H7 (cell line): ENCODE data around the gene MYL5. TPM values are rescaled to one million over a fixed set of nuclear protein-coding genes. Genes with fewer than 3 reads are reported as not detected.
"Not testable (repeated sequence)": the region's sequence is repeated elsewhere in the genome, so short reads cannot be mapped to it uniquely, and the experiment has no call there.

ENCODE experiments used
- DNase-seq: peaks from one replicate; pipeline ENCODE4 v3.0.0; 2012
- H3K27me3 ChIP-seq: 2 replicates; pipeline ENCODE4 v1.6.0; 2011; ENCODE audit warnings: mild to moderate bottlenecking, low read length; ENCODE audit not compliant: control insufficient read depth, insufficient read depth
- H3K36me3 ChIP-seq: replicated peaks from 2 replicates; pipeline ENCODE4 v1.5.1; 2011; ENCODE audit warnings: low read length; ENCODE audit not compliant: control insufficient read depth, insufficient read depth
- H3K4me3 ChIP-seq: 2 replicates; pipeline ENCODE4 v1.5.1; 2011; ENCODE audit warnings: low read depth, mild to moderate bottlenecking, control low read depth, low read length, moderate library complexity; ENCODE audit not compliant: insufficient read depth
- total RNA-seq: library from RNA; depleted of rRNA; stranded (reverse); fragments of >200 nt; shearing (Covaris generic); gene quantifications from 2 replicates; pipeline ENCODE4 v1.2.3, GENCODE V29; 2014

Gene MYL5
- total RNA-seq, 1 experiment from 2014 or later: 12.6 TPM

DNA sequence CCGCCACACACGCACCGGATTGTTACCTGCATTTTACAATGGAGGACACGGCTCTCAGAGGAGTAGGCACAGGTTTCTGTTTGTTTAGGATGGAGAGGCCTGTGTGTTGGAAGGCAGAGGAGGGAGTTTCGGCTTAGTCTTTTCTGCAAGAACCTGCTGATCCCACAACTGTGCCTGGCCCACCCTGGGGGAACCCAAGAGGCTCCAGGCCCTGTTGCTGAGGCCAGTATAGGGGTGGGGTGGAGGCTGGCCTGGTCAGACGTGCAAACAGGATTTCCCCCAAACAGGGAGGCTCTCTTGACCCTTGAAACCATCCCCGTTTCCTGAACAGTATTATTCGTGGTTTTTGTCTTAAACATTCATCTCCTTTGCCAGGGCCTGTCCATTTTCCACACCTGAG, 15.4 kb downstream of the MYL5 start:
- Histone ChIP-seq H3K4me3 (peak overlapping the region; percentile 44; the same call in 1 of the 2 replicates), H3K27me3 (no peaks in the 10 kb centered on the region), H3K36me3 (no peaks in the 10 kb centered on the region)
- no peak for DNase-seq

DNA sequence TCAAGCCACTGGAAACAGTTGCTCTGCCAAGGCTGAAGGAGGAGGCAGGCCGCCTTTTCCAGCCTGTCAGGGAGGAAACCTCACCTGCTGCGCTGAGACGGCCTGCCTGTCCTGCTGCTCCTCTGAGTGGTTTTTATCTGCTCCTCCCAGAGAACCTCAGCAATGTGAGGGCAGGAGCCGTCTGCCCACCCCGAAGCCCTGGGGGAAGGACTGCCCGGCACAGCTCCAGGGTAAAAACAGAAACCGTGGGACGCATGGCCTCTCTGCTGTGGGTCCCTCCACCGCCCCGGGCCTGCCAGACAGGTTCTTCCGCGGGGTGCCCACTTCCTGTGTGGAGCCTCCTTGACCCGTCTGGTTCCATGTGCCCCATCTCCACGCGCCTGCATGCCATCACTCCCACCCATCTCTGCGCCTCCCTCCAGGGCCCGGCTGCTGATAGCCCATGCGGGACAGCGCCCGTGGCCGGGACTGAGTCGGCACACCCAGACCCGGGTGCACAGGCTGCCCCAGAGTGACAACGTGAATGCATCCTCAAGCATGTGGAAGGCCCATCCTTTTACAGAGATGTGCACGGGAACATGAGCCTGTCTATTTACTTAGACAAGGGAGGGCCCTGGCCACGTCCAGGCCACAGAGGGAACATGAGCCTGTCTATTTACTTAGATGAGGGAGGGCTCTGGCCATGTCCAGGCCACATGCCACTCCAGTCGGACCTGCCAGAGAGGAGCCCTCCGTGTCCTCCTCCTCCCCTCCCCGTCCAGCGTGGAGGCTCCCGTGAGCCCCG, 18.6 kb downstream of the MYL5 start:
- peak; percentile 62 for DNase-seq
- Histone ChIP-seq H3K4me3 (no peak overlapping the region), H3K36me3 (no peaks in the 10 kb centered on the region), H3K27me3 (no peaks in the 10 kb centered on the region)

DNA sequence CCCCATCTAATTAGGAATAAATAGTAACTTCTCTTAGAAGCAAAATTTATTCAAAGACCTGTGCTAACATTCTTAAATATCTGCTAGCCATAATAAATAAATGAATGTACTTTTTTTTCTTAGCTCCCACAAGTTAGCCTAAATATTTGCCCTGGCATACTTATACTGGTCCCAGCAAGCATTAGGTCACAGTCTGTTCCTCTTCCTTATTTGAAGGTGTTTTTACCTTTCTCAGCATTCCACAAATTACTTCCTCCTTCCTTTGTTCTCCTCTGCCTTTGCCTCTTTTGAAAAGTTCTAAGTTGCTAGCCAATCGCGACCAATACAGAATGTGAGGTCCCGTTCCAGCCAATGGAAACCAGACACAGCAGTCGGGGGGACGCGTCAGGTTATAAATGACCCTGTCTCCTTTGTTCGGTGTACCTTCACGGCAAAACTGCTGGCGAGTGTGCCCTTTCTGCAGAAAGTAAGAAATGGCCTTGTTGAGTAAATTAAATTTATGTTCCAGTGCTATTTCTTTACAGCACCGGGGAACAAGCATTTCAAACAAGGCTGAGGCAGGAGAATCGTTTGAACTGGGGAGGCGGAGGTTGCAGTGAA, 20.1 kb downstream of the MYL5 start:
- H3K4me3 ChIP-seq, H3K36me3 ChIP-seq, DNase-seq, H3K27me3 ChIP-seq: not testable (repeated sequence)

DNA sequence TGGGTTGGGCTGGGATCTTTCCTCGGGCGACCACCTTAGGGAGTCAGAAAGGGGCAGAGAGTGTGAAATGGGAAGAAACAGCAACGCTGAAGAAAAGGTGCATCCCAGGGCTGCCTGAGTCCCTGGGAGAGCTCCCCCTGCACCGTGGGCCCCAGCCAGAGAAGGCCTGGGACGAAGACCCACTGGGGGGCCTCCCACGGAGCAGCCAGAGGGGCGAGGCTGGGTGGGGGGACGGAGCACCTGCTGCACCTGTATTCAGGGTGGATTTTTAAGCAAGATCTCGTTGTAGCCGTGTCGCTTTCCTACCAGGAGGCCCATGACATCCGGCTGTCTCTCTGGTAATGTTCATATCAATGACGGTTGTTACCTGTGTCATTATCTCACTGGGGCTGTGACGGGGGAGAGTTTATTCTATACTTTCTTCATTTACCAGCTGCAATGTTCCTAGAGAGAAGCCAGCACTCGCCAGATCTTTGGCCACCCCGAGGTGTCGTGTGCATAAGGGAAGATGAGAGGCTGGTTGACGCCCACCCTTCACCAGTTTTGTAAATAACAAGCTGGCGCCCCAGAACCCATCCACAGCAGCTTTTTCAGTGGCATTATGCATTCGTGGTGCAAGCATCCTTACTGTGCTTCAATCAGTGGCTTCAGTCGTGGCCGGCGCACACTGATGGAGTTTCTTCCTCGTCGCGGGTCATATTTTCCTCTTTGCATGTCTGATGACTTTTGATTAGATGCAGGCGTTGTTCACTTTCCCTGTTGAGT, 25.7 kb downstream of the MYL5 start:
- Histone ChIP-seq H3K4me3 (no peak overlapping the region), H3K27me3 (no peaks in the 10 kb centered on the region), H3K36me3 (no peaks in the 10 kb centered on the region)
- DNase-seq: no peak

DNA sequence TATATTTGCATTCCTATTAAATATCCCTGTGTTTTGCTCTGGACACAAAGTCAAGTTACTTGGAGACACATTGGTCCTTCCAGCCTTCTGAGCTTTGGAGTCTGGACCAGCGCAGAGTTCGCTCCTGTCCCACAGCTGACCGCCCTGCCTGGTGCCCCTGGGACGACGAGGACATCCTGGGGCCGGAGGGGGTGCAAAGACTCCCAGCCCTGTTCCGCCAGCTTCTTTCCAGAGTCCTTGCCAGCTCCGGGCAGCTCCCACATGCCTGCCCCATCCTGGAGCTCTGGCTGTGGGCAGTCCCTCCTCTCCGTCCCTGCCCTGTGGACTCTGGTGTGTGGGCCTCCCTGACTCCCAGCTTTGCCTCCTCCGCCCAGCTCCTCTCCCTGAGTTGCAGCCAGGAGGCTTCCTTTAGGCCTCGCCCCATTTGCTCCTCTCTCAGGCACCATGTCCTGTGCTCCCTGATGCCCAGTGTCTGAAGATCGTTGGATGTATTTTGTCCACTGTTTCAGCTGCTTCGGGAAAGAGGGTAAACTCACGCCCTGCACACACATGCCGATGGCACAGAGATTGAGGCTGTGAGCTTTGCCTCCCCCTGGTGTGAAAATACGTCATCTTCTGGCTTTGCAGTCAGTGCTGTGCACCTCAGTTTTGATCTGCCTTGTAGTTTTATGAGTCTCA, 26.4 kb downstream of the MYL5 start:
- no peaks in the 10 kb centered on the region for H3K36me3 ChIP-seq
- no peak for DNase-seq
- no peak overlapping the region for H3K4me3 ChIP-seq
- H3K27me3 ChIP-seq: no peaks in the 10 kb centered on the region

DNA sequence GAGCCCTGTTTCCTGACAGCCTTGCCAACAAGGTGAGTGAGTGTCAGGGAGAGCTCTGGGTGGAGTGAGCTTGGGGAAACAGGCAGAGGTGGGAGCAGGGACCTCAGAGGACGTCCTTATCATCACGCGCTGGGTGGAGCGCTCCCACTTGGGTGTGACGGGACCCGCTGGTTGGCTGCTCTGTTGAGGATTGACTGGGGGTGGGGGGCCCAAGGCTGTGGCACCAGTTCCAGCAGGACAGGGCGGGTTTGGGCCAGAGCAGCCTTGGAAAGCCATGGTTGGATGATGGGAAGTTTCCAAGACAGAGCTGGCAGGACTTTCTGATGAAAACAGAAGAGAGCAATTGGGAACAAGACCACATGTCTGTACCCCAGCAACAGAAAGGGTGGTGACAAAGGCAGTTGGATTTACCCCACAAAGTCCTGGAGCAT, 28.3 kb downstream of the MYL5 start:
- Histone ChIP-seq H3K27me3 (no peaks in the 10 kb centered on the region), H3K36me3 (no peaks in the 10 kb centered on the region), H3K4me3 (no peak overlapping the region)
- no peak for DNase-seq

DNA sequence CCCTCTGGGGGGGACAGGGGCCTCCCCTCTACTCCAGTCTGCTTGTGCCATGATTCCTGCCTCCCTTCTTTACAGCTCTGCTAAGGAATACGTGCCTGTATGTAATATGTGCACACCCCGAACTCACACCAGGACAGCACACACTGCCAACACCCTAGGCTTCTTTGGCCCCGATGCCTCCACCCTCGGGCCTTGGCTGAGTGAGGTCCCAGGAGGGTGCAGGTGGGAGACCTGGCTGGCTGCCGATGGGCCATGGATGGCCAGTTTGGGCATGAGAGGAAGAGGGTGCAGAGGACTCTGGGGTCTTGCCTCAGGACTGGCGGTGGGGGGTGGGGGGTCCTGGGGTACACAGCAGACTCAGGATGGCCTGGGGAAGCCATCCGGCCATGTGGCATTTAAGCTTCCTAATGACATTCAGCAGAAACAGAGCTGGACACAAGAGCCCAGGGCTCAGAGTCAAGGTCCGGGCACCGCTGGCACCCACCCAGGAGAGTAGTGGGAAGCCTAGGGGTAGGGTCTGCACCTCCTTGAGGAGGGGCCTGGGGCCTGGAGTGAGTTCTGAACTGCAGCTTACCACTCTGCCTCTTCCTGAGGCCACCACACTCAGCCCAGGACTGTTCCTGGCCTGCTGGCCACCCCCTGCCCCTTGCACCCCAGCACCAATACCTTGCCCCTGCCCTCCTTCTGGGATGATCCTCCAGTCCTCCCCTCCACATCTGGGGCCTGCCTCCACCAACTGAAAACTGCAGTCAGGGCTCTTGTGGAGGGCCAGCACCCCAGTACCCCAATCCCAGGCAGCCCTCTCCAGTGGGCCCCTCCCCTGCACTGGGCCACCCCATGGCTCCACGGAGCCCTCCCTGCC, 29.2 kb downstream of the MYL5 start:
- DNase-seq: no peak
- Histone ChIP-seq H3K4me3 (no peak overlapping the region), H3K36me3 (no peaks in the 10 kb centered on the region; the same call in 1 of the 2 replicates), H3K27me3 (no peaks in the 10 kb centered on the region)

DNA sequence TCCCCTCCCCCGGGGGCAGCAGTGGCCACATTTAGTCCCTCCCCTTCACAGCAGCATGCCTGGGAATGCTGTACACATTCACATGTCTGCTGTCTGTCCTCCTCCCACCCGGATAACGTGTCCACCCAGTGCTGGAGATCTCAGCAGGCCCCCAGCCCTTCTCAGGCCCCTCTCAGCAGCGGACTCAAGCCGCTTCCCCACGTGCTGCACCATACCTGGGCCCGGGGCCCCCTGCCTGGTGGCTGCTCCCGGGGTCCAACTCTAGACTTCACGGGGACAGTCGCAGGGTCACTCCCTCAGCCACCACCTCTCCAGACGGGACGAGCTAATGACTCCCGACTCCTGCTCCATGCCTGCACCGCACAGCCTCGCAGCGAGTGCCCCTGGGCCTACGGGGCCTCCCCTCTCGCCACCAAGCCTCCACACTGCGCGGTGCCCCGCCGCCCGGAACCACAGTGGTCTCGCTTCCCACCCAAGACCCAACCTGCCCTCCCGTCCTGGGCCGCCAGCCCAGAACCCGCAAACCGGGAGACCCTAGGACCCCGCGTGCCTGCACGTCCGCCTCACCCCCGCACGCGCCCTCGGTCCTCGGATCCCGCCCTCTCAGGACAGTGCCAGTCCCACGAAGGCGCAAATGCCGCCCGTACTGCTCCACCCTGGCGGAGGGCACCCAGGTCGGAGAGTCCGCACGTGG, 30.0 kb downstream of the MYL5 start:
- DNase-seq: no peak
- Histone ChIP-seq H3K36me3 (no peaks in the 10 kb centered on the region; the same call in 1 of the 2 replicates), H3K27me3 (no peaks in the 10 kb centered on the region), H3K4me3 (no peak overlapping the region)

DNA sequence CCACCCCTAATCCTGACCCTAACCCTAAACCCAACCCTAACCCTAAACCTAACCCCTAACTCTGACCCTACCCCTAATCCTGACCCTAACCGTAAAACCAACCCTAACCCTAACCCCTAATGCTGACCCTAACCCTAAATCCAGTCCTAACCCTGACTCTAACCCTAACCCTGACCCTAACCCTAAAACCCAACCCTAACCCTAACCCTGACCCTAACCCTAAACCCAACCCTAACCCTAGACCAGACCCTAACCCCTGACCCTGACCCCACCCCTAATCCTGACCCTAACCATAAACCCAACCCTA, 30.6 kb downstream of the MYL5 start:
- no peak for DNase-seq
- H3K36me3 ChIP-seq: no peaks in the 10 kb centered on the region; the same call in 1 of the 2 replicates
- no peaks in the 10 kb centered on the region for H3K27me3 ChIP-seq
- peak overlapping the region; percentile 28; the same call in 1 of the 2 replicates for H3K4me3 ChIP-seq

DNA sequence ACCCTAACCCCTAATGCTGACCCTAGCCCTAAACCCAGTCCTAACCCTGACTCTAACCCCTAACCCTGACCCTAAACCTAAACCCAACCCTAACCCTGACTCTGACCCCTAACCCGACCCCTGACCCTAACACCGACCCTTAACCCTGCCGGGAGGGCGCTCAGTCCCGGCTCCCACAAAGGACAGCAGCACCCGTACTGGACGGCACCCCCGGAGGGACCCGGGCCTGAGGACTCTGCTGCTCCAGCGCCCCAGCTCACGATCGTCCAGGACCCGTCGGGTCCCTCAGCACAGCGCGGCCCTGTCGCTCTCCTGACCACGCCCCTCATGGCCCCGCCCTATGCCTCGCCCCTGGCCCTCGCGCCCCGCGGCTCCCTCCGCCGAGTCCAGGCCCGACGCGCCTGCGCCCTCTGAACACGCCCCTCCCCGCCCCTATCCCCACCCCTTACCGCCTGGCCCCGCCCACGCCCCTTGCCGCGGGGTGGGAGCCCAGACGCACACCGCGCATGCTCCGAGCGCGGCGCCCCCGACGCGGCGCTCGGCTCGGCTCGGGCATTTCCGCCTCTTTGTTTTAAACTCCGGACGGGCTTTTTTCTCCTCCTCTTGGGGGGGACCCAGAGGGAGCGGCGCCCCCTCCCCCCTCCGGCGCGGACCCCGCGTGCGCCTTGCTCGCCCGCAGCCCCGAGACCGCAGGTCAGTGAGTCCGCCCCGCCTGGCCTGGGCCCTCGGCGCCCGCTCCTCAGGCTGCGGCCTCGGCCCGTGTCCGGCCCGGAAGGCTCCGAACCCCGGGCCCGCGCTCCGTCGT, 31.1 kb downstream of the MYL5 start, which contains the start of gene PCGF3:
Gene PCGF3 (plus strand): TSS at position 555 of the 805 bp plus-strand sequence. CDS start 27,849 bp downstream, outside the sequence.
- Histone ChIP-seq H3K27me3 (no peaks in the 10 kb centered on the region), H3K4me3 (peak within 1 kb of the TSS; percentile 83), H3K36me3 (no peaks in the 10 kb centered on the region; the same call in 1 of the 2 replicates)
- peak; percentile 100 for DNase-seq

DNA sequence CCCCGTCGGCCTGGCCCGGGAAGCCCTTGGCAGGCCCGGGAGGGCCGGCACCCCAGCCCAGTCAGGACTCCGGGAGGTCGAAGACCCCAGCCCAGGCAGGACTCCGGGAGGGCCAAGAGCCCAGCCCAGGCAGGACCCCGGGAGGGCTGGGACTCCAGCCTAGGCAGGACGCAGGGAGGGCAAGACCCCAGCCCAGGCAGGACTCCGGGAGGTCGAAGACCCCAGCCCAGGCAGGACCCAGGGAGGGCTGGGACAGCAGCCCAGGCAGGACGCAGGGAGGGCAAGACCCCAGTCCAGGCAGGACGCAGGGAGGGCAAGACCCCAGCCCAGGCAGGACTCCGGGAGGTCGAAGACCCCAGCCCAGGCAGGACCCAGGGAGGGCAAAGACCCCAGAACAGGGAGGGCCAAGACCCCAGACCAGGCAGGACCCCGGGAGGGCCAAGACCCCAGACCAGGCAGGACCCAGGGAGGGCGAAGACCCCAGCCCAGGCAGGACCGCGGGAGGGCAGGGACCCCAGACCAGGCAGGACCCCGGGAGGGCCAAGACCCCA, 31.8 kb downstream of the MYL5 start:
- H3K4me3 ChIP-seq: peak overlapping the region; percentile 83
- H3K27me3 ChIP-seq, DNase-seq, H3K36me3 ChIP-seq: not testable (repeated sequence)

DNA sequence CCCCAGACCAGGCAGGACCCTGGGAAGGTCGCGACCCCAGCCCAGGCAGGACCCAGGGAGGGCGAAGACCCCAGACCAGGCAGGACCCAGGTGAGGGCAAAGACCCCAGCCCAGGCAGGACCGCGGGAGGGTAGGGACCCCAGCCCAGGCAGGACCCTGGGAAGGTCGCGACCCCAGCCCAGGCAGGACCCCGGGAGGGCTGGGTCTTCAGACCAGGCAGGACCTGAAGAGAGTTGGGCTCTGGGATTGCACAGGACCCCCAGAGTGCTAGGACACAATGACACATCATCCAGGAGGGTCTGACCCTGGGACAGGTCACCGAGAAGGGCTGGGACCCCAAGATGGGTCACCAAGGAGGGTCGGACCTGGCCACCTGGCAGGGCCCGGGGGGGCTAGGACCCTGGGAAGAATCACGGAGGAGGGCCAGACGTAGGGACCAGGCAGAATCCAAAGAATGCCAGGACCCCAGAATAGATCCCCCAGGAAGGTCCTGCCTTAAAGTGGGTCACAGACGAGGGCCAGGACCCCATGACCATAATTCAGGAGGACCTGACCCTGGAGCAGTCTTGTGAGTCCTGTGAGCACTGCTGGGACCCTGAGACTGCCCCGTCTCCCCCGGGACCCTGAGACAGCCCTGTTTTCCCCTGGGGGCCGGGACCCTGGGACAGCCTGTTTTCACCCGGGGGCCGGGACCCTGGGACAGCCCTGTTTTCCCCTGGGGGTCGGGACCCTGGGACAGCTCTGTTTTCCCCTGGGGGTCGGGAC, 32.7 kb downstream of the MYL5 start:
- DNase-seq: no peak
- no peaks in the 10 kb centered on the region; the same call in 1 of the 2 replicates for H3K36me3 ChIP-seq
- H3K27me3 ChIP-seq: no peaks in the 10 kb centered on the region
- H3K4me3 ChIP-seq: peak overlapping the region; percentile 19
